ENCODE measurements around the gene CLIC1.
A peak's percentile ranks its signal among the peaks of the same experiment; 100 is the strongest.

Gene CLIC1

DNA sequence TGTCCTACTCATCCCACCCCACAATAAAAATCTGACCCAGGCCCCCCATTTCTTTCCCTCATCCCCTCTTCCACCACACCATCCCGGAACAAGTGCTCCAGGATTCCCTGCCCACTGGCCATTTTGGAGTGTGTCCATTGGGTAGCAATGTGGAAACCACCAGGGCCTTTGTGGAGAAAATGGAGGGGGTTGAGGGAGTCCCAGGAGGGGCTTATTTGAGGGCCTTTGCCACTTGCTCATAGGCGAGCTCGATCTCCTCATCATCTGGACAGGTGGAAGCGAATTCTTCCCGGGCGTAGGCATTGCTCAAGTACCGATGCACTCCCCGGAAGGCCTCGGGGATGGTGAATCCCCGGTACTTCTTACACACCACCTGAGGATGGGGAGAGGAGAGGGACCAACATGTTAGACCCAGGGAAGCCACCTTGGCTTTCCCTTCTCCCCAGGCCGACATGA is 5.7 kb downstream of the CLIC1 start:
- peak overlapping the region; percentile 52; the same call in 1 of the 2 replicates for H3K4me2 ChIP-seq
- no peaks in the 10 kb centered on the region for H3K27me3 ChIP-seq (ENCODE audit: insufficient read depth, low read depth)
- no peak overlapping the region for H3K27ac ChIP-seq
- no peaks in the 10 kb centered on the region for H4K20me1 ChIP-seq (ENCODE audit: insufficient read depth)
- no peak for TF ChIP-seq CTCF (conservative IDR thresholded peaks at IDR 0.05; ENCODE audit: low read depth, low read length)
- no peak overlapping the region for H3K9ac ChIP-seq
- peaks cover 25% of the 10 kb centered on the region for H3K79me2 ChIP-seq (ENCODE audit: insufficient read depth, low read depth)
- H3K4me1 ChIP-seq (ENCODE audit: low read depth, poor library complexity, severe bottlenecking): peaks cover 27% of the 10 kb centered on the region
- H3K36me3 ChIP-seq (ENCODE audit: insufficient read depth): peaks cover 7% of the 10 kb centered on the region; the same call in 1 of the 2 replicates
- H2AFZ ChIP-seq (ENCODE audit: low read depth): no peak overlapping the region
- H3K4me3 ChIP-seq (IDR thresholded peaks at IDR 0.05; ENCODE audit: insufficient read depth, low read depth, low read length): no peak overlapping the region

DNA sequence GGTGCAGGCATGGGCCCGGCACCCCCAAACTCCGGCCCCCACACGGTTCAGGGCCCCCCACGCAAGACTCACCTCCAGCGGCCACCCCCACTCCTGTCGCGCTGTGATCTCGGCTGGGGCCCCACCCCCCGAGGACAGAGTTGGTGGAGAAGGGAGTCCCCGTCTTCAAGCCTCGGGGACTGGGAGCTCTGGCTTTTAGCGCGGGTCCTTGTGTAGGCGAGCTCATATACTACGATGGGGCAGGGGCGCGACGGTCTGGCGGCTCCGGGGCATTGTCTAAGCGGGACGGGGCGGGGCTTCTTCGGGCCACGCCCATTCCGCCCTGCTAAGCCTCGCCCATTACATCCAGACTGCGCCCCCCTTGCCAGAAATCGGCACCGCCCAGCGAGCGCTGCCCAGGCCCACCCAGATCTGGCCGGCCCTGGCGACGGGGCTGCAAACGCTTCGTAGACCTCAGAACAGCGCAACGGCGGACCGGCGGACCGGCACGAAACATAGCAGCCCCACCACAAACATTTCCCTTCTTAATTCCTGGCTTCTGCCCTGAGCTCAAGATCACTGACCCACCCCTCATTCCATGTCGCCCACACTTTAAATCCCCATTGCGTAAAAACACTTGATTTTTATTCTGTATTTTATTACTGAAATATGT is 6.2 kb downstream of the CLIC1 start:
- Histone ChIP-seq H3K4me3 (IDR thresholded peaks at IDR 0.05; ENCODE audit: insufficient read depth, low read depth, low read length) (peak overlapping the region; percentile 35), H2AFZ (ENCODE audit: low read depth) (peak overlapping the region; percentile 65), H3K36me3 (ENCODE audit: insufficient read depth) (peaks cover 7% of the 10 kb centered on the region; the same call in 1 of the 2 replicates), H3K79me2 (ENCODE audit: insufficient read depth, low read depth) (peaks cover 20% of the 10 kb centered on the region; the same call in 1 of the 2 replicates), H4K20me1 (ENCODE audit: insufficient read depth) (no peaks in the 10 kb centered on the region), H3K9ac (no peak overlapping the region; the same call in 1 of the 2 replicates), H3K27ac (no peak overlapping the region), H3K27me3 (ENCODE audit: insufficient read depth, low read depth) (no peaks in the 10 kb centered on the region), H3K4me1 (ENCODE audit: low read depth, poor library complexity, severe bottlenecking) (peaks cover 27% of the 10 kb centered on the region), H3K4me2 (peak overlapping the region; percentile 52)
- no peak for TF ChIP-seq CTCF (conservative IDR thresholded peaks at IDR 0.05; ENCODE audit: low read depth, low read length)

DNA sequence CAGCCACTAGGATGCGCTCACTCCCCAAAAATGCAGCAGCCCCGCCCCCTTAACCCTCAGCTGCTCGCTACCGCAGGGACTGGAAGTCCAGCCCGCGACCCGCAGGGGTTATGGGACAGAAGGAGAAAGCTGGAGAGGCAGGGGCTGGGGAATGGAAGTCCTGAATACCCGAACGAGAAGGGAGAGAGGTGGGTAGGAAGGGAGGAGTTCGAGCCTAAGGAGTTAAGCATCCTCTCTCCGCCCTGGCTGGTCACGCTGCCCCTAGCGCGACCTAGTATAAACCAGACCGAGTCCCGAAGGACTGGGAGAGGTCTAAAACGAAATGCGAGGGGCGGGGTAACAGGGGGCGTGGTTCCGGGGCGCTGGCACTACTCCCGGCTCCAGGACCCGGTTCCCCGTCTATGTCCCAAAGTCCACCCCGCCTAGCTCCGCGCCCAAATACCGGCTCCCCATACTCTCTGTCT is 6.8 kb downstream of the CLIC1 start:
- no peak overlapping the region; the same call in 1 of the 2 replicates for H3K9ac ChIP-seq
- peaks cover 27% of the 10 kb centered on the region for H3K4me1 ChIP-seq (ENCODE audit: low read depth, poor library complexity, severe bottlenecking)
- peak overlapping the region; percentile 65 for H2AFZ ChIP-seq (ENCODE audit: low read depth)
- H3K27me3 ChIP-seq (ENCODE audit: insufficient read depth, low read depth): no peaks in the 10 kb centered on the region
- H3K4me2 ChIP-seq: peak overlapping the region; percentile 52
- H4K20me1 ChIP-seq (ENCODE audit: insufficient read depth): no peaks in the 10 kb centered on the region
- peak; percentile 47 for TF ChIP-seq CTCF (conservative IDR thresholded peaks at IDR 0.05; ENCODE audit: low read depth, low read length)
- no peak overlapping the region for H3K27ac ChIP-seq
- H3K4me3 ChIP-seq (IDR thresholded peaks at IDR 0.05; ENCODE audit: insufficient read depth, low read depth, low read length): peak overlapping the region; percentile 35
- peaks cover 7% of the 10 kb centered on the region; the same call in 1 of the 2 replicates for H3K36me3 ChIP-seq (ENCODE audit: insufficient read depth)
- H3K79me2 ChIP-seq (ENCODE audit: insufficient read depth, low read depth): peaks cover 14% of the 10 kb centered on the region; the same call in 1 of the 2 replicates

- Histone ChIP-seq H3K4me1 (ENCODE audit: low read depth, poor library complexity, severe bottlenecking) (peaks cover 23% of the 10 kb centered on the region), H2AFZ (ENCODE audit: low read depth) (peak within 1 kb of the TSS; percentile 65), H3K27ac (no peak within 1 kb of the TSS), H3K4me2 (peak within 1 kb of the TSS; percentile 52), H3K4me3 (IDR thresholded peaks at IDR 0.05; ENCODE audit: insufficient read depth, low read depth, low read length) (peak within 1 kb of the TSS; percentile 35), H4K20me1 (ENCODE audit: insufficient read depth) (no peaks in the 10 kb centered on the region), H3K79me2 (ENCODE audit: insufficient read depth, low read depth) (peaks cover 8% of the 10 kb centered on the region; the same call in 1 of the 2 replicates), H3K36me3 (ENCODE audit: insufficient read depth) (peaks cover 7% of the 10 kb centered on the region; the same call in 1 of the 2 replicates), H3K27me3 (ENCODE audit: insufficient read depth, low read depth) (no peaks in the 10 kb centered on the region), H3K9ac (no peak within 1 kb of the TSS; the same call in 1 of the 2 replicates)
- peak; percentile 91 for TF ChIP-seq CTCF (conservative IDR thresholded peaks at IDR 0.05; ENCODE audit: low read depth, low read length)
Observed at GRCh38 chr6:31728767-31729514, 7.4 kb downstream of the CLIC1 start, which contains the start of gene DDAH2. DDAH2 (minus strand) TSS chr6:31729299; CDS start chr6:31729161, 138 bp downstream.
